ENCODE data around the gene BCL11B. TPM values are rescaled to one million over a fixed set of nuclear protein-coding genes. Genes with fewer than 3 reads are reported as not detected.

BCL11B gene
- total RNA-seq, 1 donor from 2014 or later, result 2.3 TPM

DNA sequence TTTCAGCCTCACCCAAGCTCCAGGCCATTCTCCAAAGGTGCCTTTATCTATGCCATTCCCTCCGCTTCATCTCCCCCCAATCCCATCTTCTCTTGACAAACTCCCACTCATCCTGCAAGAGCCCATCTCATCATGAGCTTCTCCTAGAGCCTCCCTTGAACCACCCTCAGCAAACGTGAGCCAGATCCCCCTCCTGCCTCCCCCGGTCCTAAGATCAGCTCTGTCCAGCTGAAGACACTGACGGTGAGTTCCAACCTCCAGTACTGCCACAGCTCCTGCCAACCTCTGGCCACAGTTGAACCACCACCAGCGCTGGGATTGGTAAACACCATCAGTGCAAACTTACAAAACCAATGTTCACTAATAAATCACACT lies 124.6 kb downstream of the BCL11B start:
- TF ChIP-seq, protein P1, sequence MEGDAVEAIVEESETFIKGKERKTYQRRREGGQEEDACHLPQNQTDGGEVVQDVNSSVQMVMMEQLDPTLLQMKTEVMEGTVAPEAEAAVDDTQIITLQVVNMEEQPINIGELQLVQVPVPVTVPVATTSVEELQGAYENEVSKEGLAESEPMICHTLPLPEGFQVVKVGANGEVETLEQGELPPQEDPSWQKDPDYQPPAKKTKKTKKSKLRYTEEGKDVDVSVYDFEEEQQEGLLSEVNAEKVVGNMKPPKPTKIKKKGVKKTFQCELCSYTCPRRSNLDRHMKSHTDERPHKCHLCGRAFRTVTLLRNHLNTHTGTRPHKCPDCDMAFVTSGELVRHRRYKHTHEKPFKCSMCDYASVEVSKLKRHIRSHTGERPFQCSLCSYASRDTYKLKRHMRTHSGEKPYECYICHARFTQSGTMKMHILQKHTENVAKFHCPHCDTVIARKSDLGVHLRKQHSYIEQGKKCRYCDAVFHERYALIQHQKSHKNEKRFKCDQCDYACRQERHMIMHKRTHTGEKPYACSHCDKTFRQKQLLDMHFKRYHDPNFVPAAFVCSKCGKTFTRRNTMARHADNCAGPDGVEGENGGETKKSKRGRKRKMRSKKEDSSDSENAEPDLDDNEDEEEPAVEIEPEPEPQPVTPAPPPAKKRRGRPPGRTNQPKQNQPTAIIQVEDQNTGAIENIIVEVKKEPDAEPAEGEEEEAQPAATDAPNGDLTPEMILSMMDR (IDR thresholded peaks at IDR 0.05; ENCODE audit: unreplicated experiment), result no peak
- DNase-seq (ENCODE audit: low spot score, unreplicated experiment), result no peak
- Mint-ChIP-seq H3K27ac (no peak overlapping the region), H3K36me3 (ENCODE audit: insufficient read depth) (no peaks in the 10 kb centered on the region), H3K27me3 (peaks cover 14% of the 10 kb centered on the region), H3K4me1 (ENCODE audit: low read depth) (no peaks in the 10 kb centered on the region), H3K4me3 (ENCODE audit: low read depth) (no peak overlapping the region), H3K9me3 (ENCODE audit: low read depth) (no peaks in the 10 kb centered on the region)

DNA sequence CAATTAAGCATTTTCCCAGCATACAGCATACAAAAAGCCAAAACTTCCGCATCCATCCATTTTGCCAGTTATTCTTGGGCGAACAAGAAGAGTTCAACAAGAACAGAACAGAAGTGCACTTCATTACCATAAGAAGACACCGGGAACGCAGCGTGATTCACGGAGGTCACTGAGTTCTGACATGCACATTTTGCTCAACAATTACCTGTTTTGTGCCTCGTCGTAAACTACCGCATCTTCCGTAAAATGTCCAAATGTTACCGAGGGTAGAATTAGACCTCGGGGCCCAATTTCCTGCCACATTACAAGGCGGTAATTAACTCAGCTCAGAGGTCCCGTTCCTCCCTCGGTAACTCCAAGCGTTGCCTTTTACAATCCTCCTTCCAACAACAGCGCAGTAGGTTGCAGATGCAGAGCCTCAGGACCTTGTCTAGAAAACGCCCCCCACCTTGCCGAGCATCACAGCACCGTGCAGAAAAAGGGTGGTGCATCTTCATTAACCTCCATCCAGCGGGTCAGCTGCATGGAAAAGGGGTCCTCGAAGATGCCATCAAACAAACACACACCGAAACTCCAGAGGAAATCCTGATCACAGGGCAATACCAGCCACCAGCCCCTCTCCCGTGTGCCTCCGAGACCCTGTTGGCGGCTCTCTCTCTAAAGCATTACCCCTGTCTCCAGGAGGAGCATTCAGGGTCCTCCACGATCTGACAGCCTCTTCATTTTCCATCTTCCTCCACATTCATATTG lies 125.2 kb downstream of the BCL11B start:
- peaks cover 14% of the 10 kb centered on the region for H3K27me3 Mint-ChIP-seq
- TF ChIP-seq, protein P1 (IDR thresholded peaks at IDR 0.05; ENCODE audit: unreplicated experiment), result no peak
- no peak overlapping the region for H3K4me3 Mint-ChIP-seq (ENCODE audit: low read depth)
- no peak overlapping the region for H3K27ac Mint-ChIP-seq
- DNase-seq (ENCODE audit: low spot score, unreplicated experiment), result no peak
- H3K4me1 Mint-ChIP-seq (ENCODE audit: low read depth), result no peaks in the 10 kb centered on the region
- no peaks in the 10 kb centered on the region for H3K9me3 Mint-ChIP-seq (ENCODE audit: low read depth)
- H3K36me3 Mint-ChIP-seq (ENCODE audit: insufficient read depth), result no peaks in the 10 kb centered on the region

DNA sequence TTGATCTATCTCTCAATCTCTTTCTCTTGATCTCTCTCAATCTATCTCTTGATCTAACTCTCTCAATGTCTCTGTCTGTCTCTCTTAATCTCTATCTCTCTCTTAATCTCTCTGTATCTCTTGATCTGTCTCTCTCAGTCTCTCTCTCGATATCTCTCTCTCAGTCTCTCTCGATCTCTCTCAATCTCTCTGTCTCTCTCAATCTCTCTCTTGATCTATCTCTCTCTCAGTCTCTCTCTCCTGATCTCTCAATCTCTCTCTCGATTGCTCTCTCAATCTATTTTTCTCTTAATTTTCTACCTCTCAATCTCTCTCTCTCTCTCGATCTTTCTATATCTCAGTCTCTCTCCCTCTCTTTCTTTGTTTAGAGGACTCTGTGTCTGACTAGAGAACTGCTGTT lies 126.7 kb downstream of the BCL11B start:
- Mint-ChIP-seq H3K27me3 (peaks cover 10% of the 10 kb centered on the region), H3K4me1 (ENCODE audit: low read depth) (no peaks in the 10 kb centered on the region), H3K27ac (no peak overlapping the region), H3K36me3 (ENCODE audit: insufficient read depth) (no peaks in the 10 kb centered on the region), H3K9me3 (ENCODE audit: low read depth) (no peaks in the 10 kb centered on the region), H3K4me3 (ENCODE audit: low read depth) (no peak overlapping the region)
- TF ChIP-seq, protein P1 (IDR thresholded peaks at IDR 0.05; ENCODE audit: unreplicated experiment), result no peak
- DNase-seq (ENCODE audit: low spot score, unreplicated experiment), result no peak

DNA sequence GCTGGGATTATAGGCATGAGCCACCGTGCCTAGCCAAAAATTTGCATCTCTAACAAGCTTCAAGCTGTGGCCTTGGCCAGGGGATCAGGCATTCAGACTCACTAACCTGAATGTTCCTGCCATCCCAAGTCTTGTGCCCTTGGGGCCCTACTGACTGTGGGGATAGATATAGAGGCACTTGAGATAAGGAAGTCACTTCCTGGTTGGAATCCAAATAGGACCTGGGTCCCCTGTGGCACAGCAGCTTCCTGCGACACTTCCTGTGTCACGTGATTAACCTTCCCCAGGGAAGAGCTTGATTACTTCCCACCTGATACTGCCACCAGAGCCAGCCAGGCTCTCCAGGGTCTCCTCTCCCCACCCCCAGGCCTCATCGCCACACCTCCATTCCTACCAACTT lies 128.2 kb downstream of the BCL11B start:
- no peaks in the 10 kb centered on the region for H3K4me1 Mint-ChIP-seq (ENCODE audit: low read depth)
- TF ChIP-seq, protein P1 (IDR thresholded peaks at IDR 0.05; ENCODE audit: unreplicated experiment), result no peak
- no peaks in the 10 kb centered on the region for H3K36me3 Mint-ChIP-seq (ENCODE audit: insufficient read depth)
- peaks cover 10% of the 10 kb centered on the region for H3K27me3 Mint-ChIP-seq
- no peak for DNase-seq (ENCODE audit: low spot score, unreplicated experiment)
- no peaks in the 10 kb centered on the region for H3K9me3 Mint-ChIP-seq (ENCODE audit: low read depth)
- no peak overlapping the region for H3K27ac Mint-ChIP-seq
- no peak overlapping the region for H3K4me3 Mint-ChIP-seq (ENCODE audit: low read depth)

DNA sequence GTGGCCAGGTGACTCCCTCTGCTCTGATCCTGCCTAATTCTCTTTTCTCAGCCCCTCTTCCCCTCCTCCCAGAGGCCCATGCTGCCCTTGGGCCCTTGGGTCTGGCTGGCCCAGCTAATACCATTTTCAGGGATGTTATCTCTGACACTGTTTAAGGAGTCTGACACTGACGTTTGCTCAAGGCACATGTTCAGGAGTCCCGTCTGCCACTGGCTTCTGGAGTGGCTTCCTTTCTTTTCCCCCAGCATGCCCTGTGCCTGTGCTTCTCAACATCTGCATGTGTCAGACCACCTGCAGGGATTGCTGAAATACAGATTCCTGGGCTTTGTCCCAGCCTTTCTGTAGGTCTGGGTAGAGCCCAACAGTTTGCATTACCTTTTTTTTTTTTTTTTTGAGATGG lies 128.9 kb downstream of the BCL11B start:
- no peak overlapping the region for H3K4me3 Mint-ChIP-seq (ENCODE audit: low read depth)
- no peaks in the 10 kb centered on the region for H3K9me3 Mint-ChIP-seq (ENCODE audit: low read depth)
- TF ChIP-seq, protein P1 (IDR thresholded peaks at IDR 0.05; ENCODE audit: unreplicated experiment), result no peak
- DNase-seq (ENCODE audit: low spot score, unreplicated experiment), result no peak
- H3K27ac Mint-ChIP-seq, result no peak overlapping the region
- peaks cover 9% of the 10 kb centered on the region for H3K27me3 Mint-ChIP-seq
- no peaks in the 10 kb centered on the region for H3K36me3 Mint-ChIP-seq (ENCODE audit: insufficient read depth)
- no peaks in the 10 kb centered on the region for H3K4me1 Mint-ChIP-seq (ENCODE audit: low read depth)
